ENCODE results near the gene SLC26A4.
"Not testable (repeated sequence)": the region's sequence is repeated elsewhere in the genome, so short reads cannot be mapped to it uniquely, and the experiment has no call there.

SLC26A4 gene

DNA sequence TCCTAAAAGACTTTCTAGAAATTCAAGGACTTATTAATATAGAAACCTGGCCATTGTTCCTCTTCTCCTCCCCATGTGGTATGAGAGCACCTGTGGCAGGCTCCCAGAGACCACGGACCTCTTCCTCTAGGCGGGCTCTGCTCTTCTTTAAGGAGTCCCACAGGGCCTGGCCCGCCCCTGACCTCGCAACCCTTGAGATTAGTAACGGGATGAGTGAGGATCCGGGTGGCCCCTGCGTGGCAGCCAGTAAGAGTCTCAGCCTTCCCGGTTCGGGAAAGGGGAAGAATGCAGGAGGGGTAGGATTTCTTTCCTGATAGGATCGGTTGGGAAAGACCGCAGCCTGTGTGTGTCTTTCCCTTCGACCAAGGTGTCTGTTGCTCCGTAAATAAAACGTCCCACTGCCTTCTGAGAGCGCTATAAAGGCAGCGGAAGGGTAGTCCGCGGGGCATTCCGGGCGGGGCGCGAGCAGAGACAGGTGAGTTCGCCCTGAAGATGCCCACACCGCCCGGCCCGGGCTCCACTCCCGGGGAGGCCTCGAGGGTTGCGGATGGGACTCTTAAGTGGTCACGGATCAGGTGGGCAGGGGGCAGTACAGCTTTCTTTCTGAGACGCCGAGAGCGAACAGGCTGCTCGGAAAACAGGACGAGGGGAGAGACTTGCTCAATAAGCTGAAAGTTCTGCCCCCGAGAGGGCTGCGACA lies at the start of gene SLC26A4:
SLC26A4 (plus strand) TSS at position 448 of the 700 bp plus-strand sequence. CDS start 814 bp downstream, outside the sequence.
- DNase-seq (ENCODE audit: low read depth in 2 of 2), result no peak

DNA sequence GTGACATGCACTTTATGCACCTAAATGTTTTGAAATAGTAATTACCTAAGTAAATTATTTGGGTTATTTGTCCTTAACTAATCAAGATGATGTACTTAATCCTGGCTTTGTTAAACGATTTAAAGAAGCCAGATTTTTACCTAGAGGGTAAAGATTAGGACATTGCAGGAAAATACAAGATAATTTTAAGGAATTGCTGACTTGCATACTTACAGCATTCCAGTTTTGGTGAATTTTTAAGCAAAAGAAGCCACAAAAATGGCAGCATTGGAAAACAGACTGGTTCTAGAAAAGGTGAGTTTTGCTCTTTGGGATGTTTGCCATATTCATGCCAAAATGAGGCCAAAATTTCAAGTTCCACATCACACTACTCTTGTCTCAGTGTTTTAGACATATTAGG lies 47.2 kb upstream of the SLC26A4 start:
- no peak for DNase-seq (ENCODE audit: low read depth in 2 of 2)

DNA sequence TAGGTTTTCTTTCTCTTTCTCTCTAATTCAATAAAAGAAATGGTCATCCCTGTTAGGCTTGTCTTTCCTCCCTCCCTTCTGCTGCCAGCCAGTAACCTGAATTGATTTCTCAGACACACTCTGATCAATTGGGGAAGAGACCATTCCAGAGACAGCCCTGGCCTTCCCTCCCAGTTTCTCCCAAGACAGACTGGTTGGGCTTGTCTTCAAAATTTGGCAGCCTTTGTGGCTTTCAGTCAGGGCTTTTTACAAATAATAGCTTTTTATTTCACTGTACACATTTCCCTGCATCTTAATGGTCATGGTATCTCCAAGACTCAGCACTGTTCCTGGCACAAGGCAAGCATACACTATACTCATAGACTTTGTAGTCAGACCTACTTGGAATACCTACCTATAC lies 46.7 kb upstream of the SLC26A4 start:
- DNase-seq (ENCODE audit: low read depth in 2 of 2), result no peak

DNA sequence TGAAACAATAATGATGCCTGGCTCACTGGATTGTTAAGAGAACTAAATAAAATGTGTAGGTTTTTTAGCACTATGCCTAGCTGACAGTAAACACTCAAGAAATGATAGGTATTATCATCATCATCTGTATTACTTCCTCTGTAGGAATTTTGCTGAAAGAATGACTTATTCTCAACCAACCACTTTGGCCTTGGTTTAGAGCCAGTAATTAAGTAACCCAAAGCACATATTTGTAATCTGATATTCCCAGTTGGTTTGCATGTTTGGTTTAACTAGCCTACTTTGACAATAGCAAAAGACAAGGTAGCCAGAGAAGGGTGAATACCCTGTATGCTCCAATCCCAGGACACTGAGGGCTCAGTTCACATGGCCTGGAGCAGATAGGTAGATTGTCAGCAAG lies 46.2 kb upstream of the SLC26A4 start:
- no peak for DNase-seq (ENCODE audit: low read depth in 2 of 2)

DNA sequence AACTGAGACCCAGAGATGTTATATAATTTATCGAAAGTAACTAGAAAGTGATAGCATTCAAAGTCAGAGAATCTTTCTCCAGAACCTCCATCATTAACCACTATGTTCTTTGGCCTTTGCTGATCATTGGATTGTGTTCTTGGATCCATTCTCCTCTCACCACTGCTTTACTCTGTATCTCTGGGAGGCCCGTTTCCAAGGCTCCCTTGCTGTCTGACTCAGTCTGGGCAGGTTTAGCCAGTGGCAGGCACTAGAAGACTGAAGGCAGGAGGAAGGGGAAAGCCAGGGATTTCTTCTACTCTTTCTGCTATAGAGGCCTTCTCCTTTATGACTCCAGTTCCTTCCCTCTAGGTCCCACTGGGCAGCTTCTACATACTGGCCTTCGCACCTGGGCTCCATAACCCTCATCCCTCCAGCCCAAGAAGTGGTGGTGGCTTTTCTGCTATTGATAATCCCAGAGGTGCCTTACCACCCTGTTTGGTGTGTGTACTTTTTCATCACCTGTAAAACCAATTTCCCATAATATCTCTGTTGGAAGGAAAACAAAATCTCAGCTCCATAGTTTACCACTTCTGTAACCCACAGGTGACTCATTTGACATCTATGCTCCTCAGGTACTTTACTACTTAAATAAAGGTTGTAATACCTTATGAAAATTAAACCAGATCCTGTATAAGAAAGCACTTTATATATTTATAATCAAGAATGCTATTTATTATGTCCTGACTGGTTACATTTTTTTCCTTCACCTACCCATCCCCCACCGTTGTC lies 44.5 kb upstream of the SLC26A4 start:
- no peak for DNase-seq (ENCODE audit: low read depth in 2 of 2)

DNA sequence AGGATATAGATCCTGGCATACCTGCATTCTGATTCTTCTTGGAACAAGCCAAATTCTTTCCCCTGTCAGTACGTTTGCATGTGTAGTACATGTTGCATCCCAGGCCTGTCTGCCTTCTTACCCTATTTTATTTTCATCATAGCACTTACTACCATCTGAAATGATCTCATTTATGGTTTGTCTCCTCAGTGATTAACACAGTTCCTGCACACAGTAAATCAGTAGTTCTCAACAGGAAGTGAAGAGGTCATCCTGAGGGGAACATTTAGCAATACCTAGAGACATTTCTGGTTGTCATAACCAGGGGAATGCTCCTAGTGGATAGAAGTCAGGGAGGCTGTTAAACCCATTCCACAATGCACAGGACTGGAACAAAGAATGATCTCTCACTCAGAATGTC lies 38.2 kb upstream of the SLC26A4 start:
- DNase-seq (ENCODE audit: low read depth in 2 of 2), result no peak

DNA sequence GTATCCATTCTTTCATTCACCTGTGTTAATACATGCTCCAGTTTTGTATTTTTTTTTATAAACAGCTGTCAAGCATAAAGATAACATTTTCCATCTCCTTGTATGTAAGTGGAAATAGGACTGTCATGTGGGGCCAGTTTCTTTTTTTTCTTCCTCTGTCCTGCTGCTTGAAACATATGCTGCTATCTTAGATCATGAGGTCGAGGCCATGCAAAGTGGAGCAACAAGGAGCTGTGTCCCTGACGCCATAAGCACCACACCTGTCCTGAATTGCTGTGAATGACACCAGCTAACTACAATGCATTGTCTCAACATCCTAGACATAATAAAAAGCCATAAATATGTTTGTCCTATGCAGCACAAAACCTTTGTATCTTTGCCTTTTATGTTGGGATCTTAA lies 37.7 kb upstream of the SLC26A4 start:
- no peak for DNase-seq (ENCODE audit: low read depth in 2 of 2)

DNA sequence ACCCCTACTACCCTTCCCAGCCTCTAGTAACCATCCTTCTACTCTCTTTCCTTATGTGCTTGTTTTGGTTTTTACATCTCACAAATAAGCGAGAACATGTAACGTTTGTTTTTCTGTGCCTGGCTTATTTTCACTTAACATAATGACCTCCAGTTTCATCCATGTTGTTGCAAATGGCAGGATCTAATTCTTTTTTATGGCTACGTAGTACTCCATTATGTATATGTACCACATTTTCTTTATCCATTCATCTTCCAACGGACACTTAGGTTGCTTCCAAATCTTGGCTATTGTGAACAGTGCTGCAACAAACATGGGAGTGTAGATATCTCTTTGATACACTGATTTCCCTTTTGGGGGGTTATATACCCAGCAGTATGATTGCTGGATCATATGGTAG lies 33.6 kb upstream of the SLC26A4 start:
- DNase-seq (ENCODE audit: low read depth in 2 of 2), result no peak

DNA sequence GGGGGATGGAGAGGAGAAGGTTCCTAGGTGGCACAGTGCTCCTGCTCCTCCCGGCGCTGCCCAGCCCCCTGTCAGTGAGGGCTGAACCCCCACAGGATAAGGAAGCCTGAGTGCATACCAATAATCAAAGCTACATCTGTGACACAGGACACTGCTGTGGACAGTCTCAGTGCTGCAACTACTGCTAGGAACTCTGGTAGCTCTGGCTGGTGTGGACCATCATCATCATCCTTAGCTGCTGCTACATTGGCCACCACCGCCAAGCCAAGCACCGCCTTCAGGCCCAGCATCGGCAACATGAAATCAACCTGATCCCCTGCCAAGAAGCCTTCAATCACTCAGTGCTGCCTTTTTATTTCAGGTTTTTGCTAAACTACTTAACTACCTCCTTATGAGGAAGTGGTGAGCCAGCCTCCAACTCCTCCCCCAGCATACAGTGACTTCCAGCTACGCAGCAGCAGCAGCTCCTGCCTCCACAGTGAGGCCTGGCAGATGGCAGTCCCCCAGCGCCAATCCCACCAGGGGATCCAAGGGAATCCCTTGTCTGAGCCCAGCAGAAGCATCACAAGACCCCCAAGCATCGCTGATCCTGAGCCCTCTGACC lies 32.1 kb upstream of the SLC26A4 start:
- DNase-seq (ENCODE audit: low read depth in 2 of 2), result no peak

DNA sequence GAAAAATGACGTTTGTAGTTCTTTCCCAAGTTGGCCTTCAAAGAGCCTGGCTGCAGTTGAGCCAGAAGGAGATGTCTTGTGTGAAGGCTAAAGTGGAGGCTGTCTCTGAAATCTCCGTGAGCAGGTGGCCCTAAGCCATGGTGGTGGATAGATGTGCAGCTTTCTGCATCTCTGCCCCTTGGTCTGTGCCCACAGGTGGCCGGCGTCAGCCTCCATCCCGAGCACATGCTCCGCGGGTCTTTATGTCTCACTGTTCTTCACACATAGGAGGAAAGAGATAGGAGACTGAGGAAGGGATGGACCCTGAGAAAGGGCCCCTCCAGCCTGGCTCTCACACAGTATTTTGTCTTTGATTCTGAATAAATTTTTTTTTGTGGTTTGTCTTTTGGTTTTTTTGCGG lies 30.3 kb upstream of the SLC26A4 start:
- DNase-seq (ENCODE audit: low read depth in 2 of 2), result no peak

DNA sequence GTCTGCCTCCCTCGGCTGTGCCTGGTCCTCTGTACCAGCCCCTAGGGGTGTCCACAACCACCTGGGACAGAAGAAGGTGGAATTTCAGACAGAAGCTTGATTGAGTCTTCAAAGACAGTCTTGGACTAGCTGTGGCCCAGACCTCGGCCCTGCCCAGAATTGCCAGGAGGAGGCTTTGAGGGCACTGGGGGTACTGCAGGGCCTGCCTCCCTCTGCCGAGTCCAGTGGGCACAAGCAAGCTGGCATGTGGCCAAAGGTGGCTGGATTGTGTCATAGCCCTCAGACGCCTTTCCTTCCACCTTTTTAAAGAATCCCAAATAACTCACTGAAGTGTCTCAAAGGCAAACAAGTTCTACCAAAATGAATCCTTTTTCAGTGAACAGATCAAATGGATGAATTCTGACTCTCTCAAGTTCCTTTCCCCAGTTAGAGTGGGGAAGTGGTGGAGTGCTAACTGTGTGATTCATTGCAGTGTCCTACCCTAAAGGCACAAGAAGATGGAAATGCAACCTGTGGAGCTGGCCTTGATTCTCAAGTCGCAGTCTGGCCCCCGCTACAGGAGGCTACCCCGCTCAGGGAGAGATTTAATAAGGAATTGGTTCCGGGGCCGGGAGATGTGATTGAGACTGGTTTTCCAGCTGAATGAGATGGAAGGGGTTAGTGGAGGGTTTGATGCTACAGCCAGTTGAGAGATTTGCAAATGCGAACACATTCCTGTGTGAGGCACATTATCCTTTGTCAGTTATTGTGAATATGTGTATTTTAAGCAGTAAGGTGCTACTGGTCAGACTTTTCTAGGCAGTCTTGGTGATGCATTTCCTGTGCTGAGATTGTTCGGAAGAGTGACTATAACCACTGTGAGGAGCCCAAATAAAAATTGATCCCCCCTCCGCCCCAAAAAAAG lies 28.8 kb upstream of the SLC26A4 start:
- DNase-seq (ENCODE audit: low read depth in 2 of 2), result no peak

DNA sequence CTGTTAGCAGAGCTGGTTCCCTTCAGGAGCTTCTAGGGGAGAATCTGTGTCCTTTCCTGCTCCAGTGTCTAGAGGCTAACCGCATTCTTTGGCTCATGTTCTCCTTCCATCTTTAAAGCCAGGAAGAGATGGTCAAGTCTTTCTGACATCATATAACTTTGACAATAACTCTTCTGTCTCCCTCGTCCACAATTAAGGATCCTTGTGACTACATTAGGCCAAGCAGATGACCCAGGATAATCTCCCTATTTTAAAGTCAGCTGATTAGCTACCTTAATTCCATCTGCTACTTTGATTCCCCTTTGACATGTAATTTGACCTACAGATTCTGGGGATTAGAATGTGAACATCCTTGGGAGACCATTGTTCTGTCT lies 28.1 kb upstream of the SLC26A4 start:
- no peak for DNase-seq (ENCODE audit: low read depth in 2 of 2)

DNA sequence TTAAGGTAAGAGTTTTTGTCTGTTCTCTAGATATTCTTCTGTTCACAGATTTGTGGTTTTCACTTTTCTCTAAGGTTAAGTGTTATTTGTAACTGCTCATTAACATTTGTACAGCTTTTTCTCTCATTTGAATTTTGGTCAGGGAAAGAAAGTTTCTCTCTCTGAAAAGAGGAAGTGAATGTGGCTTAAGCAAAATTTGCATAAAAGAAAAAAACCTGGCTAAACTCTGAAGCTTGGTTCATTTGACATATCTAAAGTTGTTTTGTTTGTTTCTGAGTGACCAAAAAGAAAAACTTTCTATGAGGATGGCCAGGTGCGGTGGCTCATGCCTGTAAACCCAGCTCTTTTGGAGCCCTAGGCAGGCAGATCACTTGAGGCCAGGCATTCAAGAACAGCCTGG lies 22.0 kb upstream of the SLC26A4 start:
- DNase-seq (ENCODE audit: low read depth in 2 of 2), result no peak

DNA sequence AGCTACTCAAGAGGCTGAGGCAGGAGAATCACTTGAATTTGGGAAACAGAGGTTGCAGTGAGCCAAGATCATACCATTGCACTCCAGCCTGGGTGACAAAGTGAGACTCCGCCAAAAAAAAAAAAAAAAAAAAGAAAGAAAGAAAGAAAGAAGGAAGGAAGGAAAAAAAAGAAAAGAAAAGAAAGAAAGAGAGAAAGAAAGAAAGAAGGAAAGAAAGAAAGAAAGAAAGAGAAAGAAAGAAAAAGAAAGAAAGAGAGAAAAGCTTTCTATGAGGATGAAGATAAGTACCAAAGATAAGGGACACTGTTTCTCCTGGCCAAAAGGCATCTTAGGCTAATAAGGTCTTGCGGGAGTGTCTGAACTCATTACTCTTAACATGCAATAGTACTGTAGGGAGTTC lies 21.6 kb upstream of the SLC26A4 start:
- not testable (repeated sequence) for DNase-seq (ENCODE audit: low read depth in 2 of 2)

DNA sequence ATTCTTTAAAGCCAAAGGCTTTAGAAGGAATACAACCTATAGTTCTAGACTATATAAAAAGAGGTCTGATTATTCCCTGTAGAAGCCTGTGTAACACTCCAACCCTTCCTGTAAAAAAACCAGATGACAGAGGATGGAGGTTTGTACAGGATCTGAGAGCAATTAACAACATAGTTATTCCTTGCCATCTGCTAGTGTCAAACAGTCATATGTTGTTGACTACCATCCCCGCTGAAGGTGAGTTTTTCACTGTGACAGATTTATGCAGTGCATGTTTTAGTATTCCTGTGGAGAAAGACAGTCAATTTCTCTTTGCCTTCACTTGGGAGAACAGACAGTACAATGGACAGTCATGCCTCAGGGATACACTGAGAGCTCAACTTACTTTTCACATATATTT lies 19.0 kb upstream of the SLC26A4 start:
- DNase-seq (ENCODE audit: low read depth in 2 of 2), result no peak

DNA sequence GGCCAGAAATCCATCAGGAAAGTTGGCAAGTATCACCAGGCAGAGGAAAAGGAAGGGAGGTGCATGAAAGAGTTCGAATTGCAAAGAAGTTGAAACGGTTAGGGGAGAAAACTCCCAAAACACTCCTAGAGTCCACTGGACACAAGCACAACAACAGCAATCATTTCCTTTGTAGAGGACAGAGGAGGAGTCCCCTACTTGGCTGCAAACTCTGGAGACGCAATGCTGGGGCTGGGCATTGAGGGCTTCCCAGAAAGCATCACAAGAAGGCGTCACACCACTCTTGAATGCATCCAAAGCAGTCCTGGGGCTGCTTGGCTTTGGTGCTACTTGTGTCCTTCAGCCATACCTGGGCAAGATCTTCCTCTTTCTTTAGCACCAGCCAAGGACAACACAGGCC lies 18.1 kb upstream of the SLC26A4 start:
- DNase-seq (ENCODE audit: low read depth in 2 of 2), result no peak

DNA sequence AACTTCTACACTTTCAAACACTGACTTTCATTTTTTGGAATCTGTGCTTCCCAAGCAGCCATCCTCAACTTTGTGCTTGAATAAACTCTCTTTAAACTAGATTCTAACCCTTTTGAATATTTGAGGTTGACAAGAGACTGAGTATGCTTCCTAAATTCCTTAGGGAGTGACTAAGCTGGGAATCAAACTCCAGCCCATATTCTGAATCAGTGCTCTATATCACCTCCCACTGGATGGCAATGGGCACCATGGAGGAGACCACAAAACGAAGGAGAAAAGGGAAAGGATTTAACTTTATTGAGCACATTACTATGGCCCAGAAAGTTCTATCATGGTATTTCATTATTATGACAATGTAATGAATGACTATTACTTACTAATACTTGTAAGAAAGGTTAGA lies 17.2 kb upstream of the SLC26A4 start:
- DNase-seq (ENCODE audit: low read depth in 2 of 2), result no peak

DNA sequence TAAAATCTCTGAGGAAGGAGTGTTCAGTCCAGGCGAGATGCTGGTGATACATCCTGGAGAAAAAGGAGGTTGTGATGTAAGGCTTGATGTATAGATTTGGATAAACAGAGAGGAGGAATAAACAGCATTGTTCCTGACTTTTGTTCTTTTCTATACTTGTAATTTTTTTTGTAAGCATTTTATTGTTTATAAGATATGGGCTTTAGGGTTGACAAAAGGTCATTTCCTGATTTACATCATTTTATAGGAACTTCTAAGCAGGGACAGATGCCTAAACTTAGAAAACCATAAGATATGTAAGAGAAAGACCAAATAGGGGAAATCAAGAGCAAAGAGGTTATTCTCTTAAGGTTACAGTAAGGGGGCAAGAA lies 16.7 kb upstream of the SLC26A4 start:
- no peak for DNase-seq (ENCODE audit: low read depth in 2 of 2)

DNA sequence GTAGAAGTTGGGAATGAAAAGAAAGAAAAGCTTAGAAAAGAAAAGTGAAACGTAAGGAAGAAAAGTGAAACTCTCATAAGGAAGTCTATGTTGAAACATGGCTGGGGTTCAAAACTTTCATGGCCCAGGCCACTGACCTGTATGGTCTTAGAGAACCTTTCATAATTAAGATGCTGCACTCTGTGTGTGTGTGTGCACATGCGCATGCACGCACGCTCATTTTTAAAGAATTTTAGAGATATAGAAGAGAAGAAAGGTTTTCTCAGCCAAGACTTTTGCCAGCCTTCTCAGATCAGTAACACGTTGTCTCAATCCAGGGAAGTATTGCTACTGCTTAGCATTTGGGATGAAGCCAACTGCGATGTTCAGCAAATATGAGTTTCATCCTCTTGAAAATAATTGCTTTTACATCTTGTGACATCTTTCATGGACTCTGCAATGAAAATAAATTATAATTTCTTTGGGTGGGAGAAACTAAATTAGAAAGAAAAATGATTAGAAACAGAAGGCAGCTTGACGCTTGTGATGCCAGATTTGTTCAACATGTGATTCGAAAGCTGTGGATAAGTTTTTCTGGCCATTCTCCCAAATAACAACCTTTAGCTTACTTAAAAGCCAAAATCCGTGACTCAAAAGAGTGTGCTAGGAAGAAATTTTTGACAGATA lies 16.2 kb upstream of the SLC26A4 start:
- no peak for DNase-seq (ENCODE audit: low read depth in 2 of 2)

DNA sequence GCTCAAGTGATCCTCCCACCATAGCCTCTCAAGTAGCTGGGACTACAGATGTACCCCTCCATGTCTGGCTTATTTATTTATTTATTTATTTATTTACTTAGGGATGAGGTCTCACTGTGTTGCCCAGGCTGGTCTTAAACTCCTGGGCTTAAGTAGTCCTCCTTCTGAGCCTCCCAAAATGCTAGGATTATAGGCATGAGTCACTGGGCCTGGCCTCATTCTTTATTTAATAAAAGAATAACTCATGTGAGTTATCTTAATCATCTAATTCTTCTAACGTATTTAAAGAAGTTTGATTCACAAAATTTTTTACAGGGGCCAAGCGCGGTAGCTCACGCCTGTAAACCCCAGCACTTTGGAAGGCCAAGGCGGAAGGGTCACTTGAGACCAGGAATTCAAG lies 8.0 kb upstream of the SLC26A4 start:
- no peak for DNase-seq (ENCODE audit: low read depth in 2 of 2)

DNA sequence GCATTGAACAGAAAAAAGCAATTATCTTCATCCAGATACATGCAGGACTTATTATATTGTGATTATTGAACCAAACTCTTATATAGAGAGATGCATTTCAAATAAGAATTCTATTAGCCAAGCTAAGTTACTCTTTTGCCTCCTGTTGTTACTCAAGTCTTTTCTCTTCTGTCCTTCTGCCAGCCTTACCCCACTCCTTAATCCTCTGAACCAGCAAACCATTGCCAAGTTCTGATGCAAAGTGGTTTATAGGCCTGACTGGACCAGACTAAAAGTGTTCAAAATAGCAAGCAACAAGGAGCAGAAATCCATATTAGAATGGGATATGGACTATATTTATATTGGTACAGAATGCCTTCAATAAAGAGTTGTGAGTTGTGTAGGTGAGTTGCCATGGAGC lies 2.2 kb upstream of the SLC26A4 start:
- DNase-seq (ENCODE audit: low read depth in 2 of 2), result no peak

DNA sequence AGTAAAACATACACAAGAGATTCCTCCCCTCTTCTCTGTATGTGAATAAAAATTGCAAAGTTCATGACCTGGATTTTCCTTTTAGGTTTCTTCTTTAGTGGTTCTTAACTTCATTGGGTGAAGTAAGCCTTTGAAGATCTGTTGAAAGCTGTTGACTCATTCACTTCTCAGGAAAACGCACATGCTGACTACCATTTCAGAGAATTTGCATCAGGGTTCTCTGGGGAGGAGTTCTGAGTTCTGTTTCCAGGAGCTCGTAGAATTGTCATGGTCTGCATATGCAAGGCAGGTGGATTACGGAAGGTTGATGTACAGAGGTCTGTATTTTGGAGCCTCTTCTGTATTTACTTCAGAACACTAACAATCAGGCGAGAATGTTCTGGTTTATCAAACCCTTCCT lies 962 bp upstream of the SLC26A4 start:
- DNase-seq (ENCODE audit: low read depth in 2 of 2), result no peak
